ENCODE results near the gene RACK1.

Gene RACK1

DNA sequence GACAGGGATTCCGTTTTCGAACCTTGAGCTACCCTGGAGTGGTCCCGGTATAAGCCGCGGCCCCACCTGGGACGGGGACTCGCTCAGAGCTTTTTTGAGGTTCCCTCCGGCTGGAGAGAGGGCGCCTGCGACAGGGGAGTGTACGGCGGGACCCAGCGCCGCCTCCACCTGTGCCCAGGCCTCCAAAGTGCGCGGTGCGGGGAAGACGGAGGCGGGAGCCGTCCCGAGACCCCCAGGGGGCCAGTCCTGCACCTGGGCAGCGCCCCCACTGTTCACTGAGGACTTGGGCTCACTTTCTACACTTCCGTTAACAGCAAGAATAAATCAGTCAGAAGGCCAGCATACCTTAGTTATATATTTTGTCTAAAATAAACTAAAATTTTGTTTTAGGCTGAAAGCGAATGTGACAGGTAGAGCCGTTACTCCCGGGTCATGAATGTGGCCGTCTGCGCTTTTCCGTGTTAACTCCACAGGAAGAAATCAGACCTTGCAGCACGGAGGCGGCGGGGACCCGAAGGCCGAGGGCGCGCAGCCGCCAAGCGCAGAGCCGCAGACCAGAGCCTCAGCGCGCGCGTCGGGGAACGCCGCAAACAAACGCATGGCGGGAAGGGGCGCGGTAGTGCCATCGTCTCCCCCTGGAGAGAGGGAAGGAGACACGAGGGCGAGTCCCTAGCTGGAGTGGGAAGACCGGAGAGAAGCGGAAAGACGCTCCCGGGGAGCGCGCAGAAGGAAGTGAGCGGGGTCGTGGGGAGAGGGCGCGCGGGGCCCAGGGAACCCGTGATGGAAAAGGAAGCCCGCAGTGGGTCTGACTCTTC is 52.8 kb downstream of the RACK1 start:
- TF ChIP-seq, protein P1, sequence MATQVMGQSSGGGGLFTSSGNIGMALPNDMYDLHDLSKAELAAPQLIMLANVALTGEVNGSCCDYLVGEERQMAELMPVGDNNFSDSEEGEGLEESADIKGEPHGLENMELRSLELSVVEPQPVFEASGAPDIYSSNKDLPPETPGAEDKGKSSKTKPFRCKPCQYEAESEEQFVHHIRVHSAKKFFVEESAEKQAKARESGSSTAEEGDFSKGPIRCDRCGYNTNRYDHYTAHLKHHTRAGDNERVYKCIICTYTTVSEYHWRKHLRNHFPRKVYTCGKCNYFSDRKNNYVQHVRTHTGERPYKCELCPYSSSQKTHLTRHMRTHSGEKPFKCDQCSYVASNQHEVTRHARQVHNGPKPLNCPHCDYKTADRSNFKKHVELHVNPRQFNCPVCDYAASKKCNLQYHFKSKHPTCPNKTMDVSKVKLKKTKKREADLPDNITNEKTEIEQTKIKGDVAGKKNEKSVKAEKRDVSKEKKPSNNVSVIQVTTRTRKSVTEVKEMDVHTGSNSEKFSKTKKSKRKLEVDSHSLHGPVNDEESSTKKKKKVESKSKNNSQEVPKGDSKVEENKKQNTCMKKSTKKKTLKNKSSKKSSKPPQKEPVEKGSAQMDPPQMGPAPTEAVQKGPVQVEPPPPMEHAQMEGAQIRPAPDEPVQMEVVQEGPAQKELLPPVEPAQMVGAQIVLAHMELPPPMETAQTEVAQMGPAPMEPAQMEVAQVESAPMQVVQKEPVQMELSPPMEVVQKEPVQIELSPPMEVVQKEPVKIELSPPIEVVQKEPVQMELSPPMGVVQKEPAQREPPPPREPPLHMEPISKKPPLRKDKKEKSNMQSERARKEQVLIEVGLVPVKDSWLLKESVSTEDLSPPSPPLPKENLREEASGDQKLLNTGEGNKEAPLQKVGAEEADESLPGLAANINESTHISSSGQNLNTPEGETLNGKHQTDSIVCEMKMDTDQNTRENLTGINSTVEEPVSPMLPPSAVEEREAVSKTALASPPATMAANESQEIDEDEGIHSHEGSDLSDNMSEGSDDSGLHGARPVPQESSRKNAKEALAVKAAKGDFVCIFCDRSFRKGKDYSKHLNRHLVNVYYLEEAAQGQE (IDR thresholded peaks at IDR 0.05; ENCODE audit: low read depth): no peak
- no peak for TF ChIP-seq CEBPB (IDR thresholded peaks at IDR 0.05)
- TF ChIP-seq ZBTB7A (IDR thresholded peaks at IDR 0.05; ENCODE audit: low read depth): peak; percentile 90
- no peak for TF ChIP-seq TCF12 (IDR thresholded peaks at IDR 0.05; ENCODE audit: low read depth)
- no peak for TF ChIP-seq TEAD4 (IDR thresholded peaks at IDR 0.05)
- TF ChIP-seq FOXM1 (IDR thresholded peaks at IDR 0.05; ENCODE audit: borderline replicate concordance, low read depth): no peak

DNA sequence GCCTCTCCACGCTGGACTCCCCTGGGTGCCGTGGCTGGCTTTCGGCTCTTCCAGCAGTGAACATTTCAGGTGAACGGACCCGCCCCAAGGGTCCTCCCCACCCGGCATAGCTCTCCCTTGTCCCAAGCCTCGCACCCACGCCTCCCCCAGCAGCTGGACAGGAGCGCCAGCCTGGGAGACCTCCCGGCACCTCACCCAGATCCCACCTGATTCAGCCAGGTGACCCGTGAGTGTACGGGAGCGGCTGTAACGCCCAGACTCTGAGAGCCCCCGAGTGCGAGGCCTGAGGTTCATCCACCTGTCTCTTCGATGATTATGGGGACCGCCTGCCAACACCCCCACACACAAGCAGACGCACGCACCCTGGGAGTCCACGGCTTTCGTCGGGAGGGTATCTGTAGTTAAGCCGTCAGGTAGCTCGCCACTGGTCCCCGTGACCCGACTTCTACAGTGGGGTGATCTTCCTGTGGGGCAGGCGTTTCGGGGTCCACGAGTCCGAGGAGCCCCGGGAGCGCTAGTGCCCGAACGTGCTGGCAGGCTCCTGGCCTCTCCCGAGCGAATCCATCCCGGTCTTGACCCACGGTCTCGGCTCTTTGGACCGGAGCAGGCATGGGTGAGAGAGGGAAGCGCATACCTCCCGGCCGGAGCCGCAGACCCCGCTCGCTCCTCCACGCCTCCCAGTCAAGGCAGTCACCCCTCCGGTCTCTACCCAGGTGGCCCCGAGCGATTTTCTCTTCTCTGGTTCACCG is 53.6 kb downstream of the RACK1 start:
- no peak for TF ChIP-seq CREB1 (IDR thresholded peaks at IDR 0.05; ENCODE audit: low read depth)
- TF ChIP-seq YY1 (IDR thresholded peaks at IDR 0.05; ENCODE audit: low read depth): no peak
- TF ChIP-seq FOXM1 (IDR thresholded peaks at IDR 0.05; ENCODE audit: borderline replicate concordance, low read depth): no peak
- TF ChIP-seq TCF12 (IDR thresholded peaks at IDR 0.05; ENCODE audit: low read depth): no peak
- TF ChIP-seq CEBPB (IDR thresholded peaks at IDR 0.05): no peak
- no peak for TF ChIP-seq EP300 (IDR thresholded peaks at IDR 0.05; ENCODE audit: borderline replicate concordance)
- TF ChIP-seq, protein P2, sequence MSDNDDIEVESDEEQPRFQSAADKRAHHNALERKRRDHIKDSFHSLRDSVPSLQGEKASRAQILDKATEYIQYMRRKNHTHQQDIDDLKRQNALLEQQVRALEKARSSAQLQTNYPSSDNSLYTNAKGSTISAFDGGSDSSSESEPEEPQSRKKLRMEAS (IDR thresholded peaks at IDR 0.05): 0 out of 2 replicates have a peak, but pooled peaks have one; percentile 19

DNA sequence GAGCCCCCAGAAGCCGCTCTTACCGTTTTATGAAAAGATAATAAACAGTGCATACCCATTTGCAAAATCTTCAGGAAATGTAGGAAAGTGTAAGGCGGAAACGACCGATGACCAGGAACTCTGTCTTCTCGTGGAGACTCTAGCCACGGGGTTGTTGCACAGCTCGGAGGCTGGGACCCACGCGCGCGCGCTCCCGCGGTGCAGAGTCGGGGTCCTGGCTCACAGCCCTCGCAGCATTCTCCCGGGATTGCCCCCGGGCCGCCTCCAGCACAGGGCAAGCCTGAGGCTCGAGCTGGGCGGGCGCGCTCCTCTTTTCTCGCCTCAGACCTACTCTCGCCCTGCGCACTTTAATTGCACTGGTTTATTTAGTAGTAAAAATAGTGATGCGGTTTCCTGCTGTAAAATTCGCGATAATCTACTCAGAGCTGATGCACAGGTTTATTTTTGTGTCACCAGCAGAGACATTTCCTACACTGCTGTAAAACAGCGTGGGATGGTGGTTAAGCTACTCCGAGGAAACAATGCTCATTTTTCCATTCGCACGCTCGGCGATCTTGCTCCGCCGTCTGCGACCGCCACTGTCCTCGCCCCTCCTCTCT is 54.2 kb downstream of the RACK1 start:
- TF ChIP-seq TAF1 (IDR thresholded peaks at IDR 0.05; ENCODE audit: low read depth) (no peak; the same call in 1 of the 2 replicates), ZBTB7A (IDR thresholded peaks at IDR 0.05; ENCODE audit: low read depth) (peak; percentile 16; the same call in 1 of the 2 replicates), EGR1 (IDR thresholded peaks at IDR 0.05) (no peak), EP300 (IDR thresholded peaks at IDR 0.05; ENCODE audit: borderline replicate concordance) (no peak), FOXM1 (IDR thresholded peaks at IDR 0.05; ENCODE audit: borderline replicate concordance, low read depth) (no peak), TCF12 (IDR thresholded peaks at IDR 0.05; ENCODE audit: low read depth) (no peak)
- TF ChIP-seq, protein P2 (IDR thresholded peaks at IDR 0.05): no peak

DNA sequence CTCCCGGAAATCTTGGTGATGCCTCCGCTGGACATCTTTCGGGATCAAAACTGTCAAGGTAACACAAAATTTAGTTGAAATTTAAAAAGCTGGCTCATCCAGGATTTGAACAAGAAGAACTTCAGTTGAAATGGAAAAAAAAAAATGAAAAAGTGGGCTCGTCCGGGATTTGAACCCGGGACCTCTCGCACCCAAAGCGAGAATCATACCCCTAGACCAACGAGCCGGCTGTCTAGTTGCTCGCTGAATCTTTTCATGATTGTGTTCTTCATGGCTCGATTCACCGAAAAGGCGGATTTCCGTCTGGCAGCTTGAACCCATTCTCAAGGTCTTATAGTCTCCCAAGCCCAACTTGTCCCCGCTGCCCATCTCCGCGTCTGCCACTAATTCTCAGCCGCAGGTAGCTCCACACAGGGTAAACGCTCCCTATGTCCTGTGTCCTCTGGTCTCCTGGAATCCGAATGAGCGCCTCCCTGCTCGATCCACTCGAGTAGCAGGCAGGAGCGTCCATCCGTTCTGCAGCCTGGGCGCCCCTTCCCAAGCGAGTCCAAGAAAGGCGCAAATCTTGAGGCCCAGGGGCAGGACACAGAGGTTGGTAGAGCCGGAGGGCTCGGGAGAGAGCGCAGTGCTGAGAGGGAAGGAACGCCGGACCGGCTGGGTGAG is 54.9 kb downstream of the RACK1 start:
- no peak for TF ChIP-seq CREB1 (IDR thresholded peaks at IDR 0.05; ENCODE audit: low read depth)
- no peak for TF ChIP-seq NFIC (IDR thresholded peaks at IDR 0.05)
- TF ChIP-seq, protein P2 (IDR thresholded peaks at IDR 0.05): no peak; the same call in 1 of the 2 replicates
- TF ChIP-seq TAF1 (IDR thresholded peaks at IDR 0.05; ENCODE audit: low read depth): 0 out of 2 replicates have a peak, but pooled peaks have one; percentile 40
- TF ChIP-seq RAD21 (IDR thresholded peaks at IDR 0.05; ENCODE audit: low read depth): no peak
- TF ChIP-seq ZBTB7A (IDR thresholded peaks at IDR 0.05; ENCODE audit: low read depth): peak; percentile 51
- TF ChIP-seq CEBPB (IDR thresholded peaks at IDR 0.05): no peak
- TF ChIP-seq, protein P3, sequence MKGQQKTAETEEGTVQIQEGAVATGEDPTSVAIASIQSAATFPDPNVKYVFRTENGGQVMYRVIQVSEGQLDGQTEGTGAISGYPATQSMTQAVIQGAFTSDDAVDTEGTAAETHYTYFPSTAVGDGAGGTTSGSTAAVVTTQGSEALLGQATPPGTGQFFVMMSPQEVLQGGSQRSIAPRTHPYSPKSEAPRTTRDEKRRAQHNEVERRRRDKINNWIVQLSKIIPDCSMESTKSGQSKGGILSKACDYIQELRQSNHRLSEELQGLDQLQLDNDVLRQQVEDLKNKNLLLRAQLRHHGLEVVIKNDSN (IDR thresholded peaks at IDR 0.05): no peak
- peak; percentile 87 for TF ChIP-seq TEAD4 (IDR thresholded peaks at IDR 0.05)
- no peak for TF ChIP-seq FOXM1 (IDR thresholded peaks at IDR 0.05; ENCODE audit: borderline replicate concordance, low read depth)

DNA sequence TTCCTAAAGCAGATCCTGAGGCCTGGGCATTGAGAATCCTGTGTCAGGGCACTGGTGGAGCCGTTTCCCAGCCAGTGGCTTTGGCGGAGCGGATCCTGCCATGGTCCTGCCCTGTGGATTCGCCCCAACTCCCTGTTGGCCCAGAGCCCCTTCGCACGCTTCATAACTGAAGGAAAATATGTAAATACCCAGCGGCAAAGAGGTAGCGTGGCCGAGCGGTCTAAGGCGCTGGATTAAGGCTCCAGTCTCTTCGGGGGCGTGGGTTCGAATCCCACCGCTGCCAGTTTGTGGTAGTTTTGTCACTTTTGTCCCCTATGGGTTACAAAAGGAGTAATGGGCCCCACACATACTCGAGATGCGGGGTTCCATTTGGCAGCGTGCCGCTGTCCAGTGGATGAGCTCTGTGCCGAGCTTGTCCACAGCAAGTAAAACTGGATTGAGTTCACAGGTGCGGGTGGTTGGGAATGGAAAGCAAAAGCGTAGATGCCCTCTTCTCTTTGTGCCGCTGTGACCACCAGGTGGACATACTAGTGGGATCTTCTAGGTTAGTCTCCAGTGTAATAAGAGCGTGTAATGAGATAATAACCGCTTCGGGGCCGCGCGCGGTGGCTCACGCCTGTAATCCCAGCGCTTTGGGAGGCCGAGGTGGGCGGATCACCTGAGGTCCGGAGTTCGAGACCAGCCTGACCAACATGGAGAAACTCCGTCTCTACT is 56.0 kb downstream of the RACK1 start:
- peak; percentile 93 for TF ChIP-seq TEAD4 (IDR thresholded peaks at IDR 0.05)
- 0 out of 2 replicates have a peak, but pooled peaks have one; percentile 19 for TF ChIP-seq YY1 (IDR thresholded peaks at IDR 0.05; ENCODE audit: low read depth)
- TF ChIP-seq RAD21 (IDR thresholded peaks at IDR 0.05; ENCODE audit: low read depth): peak; percentile 4; the same call in 1 of the 2 replicates
- peak; percentile 83 for TF ChIP-seq NFIC (IDR thresholded peaks at IDR 0.05)
- no peak; the same call in 1 of the 2 replicates for TF ChIP-seq CEBPB (IDR thresholded peaks at IDR 0.05)
- no peak for TF ChIP-seq CREB1 (IDR thresholded peaks at IDR 0.05; ENCODE audit: low read depth)
- TF ChIP-seq, protein P2 (IDR thresholded peaks at IDR 0.05): peak; percentile 51; the same call in 1 of the 2 replicates
- no peak for TF ChIP-seq TCF12 (IDR thresholded peaks at IDR 0.05; ENCODE audit: low read depth)
- TF ChIP-seq EGR1 (IDR thresholded peaks at IDR 0.05): no peak
- TF ChIP-seq ZBTB7A (IDR thresholded peaks at IDR 0.05; ENCODE audit: low read depth): 0 out of 2 replicates have a peak, but pooled peaks have one; percentile 26
- 0 out of 2 replicates have a peak, but pooled peaks have one; percentile 25 for TF ChIP-seq TAF1 (IDR thresholded peaks at IDR 0.05; ENCODE audit: low read depth)
- no peak for TF ChIP-seq FOXM1 (IDR thresholded peaks at IDR 0.05; ENCODE audit: borderline replicate concordance, low read depth)
